H1 (cell line): ENCODE data around the gene FAM111A. TPM values are rescaled to one million over a fixed set of nuclear protein-coding genes. Genes with fewer than 3 reads are reported as not detected.

Experiments
- CTCF ChIA-PET: fragments of 300-600 bp; sonication (Branson Sonifier 250); formaldehyde crosslinking; loops from one replicate; lab custom pipeline; 2021; ENCODE audit not compliant: partially characterized antibody; lab: Charles Lee
- POLR2A ChIA-PET: fragments of 300-600 bp; sonication (Branson Sonifier 250); formaldehyde crosslinking; loops from one replicate; lab custom pipeline; 2021; ENCODE audit warnings: inconsistent platforms; ENCODE audit not compliant: partially characterized antibody; lab: Charles Lee
- DNase-seq, 2 experiments: peaks; one replicate each; pipeline versions ENCODE4 v3.0.0 to v3.0.0-alpha.2; 2010 to 2022; ENCODE audit warnings: low spot score in 2 of 2, low read depth in 1 of 2, mixed read lengths in 1 of 2
- FAIRE-seq: peaks from 2 replicates; lab custom pipeline; 2011; peaks lifted over from hg19 to GRCh38; lab: Jason Lieb, UNC
- H2AFZ ChIP-seq: 2 replicates; pipeline ENCODE4 v1.8.1; 2012; ENCODE audit warnings: low read length, inconsistent platforms
- H2AK5ac ChIP-seq: 2 replicates; pipeline ENCODE4 v1.6.1; 2013; ENCODE audit warnings: low read depth, low read length
- H2BK120ac ChIP-seq: replicated peaks from 2 replicates; pipeline ENCODE3; 2013; ENCODE audit warnings: low read depth, low read length, inconsistent platforms
- H2BK12ac ChIP-seq: 2 replicates; pipeline ENCODE4 v1.6.1; 2013; ENCODE audit warnings: low read depth, low read length
- H2BK15ac ChIP-seq: 2 replicates; pipeline ENCODE4 v1.6.1; 2013; ENCODE audit warnings: low read length
- H2BK20ac ChIP-seq: 2 replicates; pipeline ENCODE4 v1.6.1; 2013; ENCODE audit warnings: low read length
- H2BK5ac ChIP-seq: 2 replicates; pipeline ENCODE4 v1.6.1; 2013; ENCODE audit warnings: low read depth, low read length
- H3K14ac ChIP-seq: 2 replicates; pipeline ENCODE4 v1.6.1; 2013; ENCODE audit warnings: inconsistent platforms; ENCODE audit not compliant: insufficient read length
- H3K18ac ChIP-seq: 2 replicates; pipeline ENCODE4 v1.6.1; 2013; ENCODE audit warnings: low read length; ENCODE audit errors: extremely low read depth
- H3K23ac ChIP-seq: 2 replicates; pipeline ENCODE4 v1.6.1; 2013; ENCODE audit warnings: inconsistent platforms; ENCODE audit not compliant: insufficient read length
- H3K23me2 ChIP-seq: 2 replicates; pipeline ENCODE4 v1.6.1; 2013; ENCODE audit warnings: low read depth, low read length
- H3K27ac ChIP-seq: 2 replicates; pipeline ENCODE4 v1.6.1; 2011; ENCODE audit warnings: low read depth, low read length, inconsistent platforms
- H3K27me3 ChIP-seq, 4 experiments: replicated peaks in 1 of 4; 1 replicate in 1 of 4; 2 replicates in 3 of 4; pipeline versions ENCODE4 v1.6.1 to v1.8.1; 2011 to 2013; ENCODE audit warnings: low read length in 3 of 4, mild to moderate bottlenecking in 3 of 4, inconsistent platforms in 2 of 4, mixed read lengths in 2 of 4, moderate library complexity in 1 of 4; ENCODE audit not compliant: control insufficient read depth in 3 of 4, insufficient read depth in 3 of 4; ENCODE audit errors: extremely low read depth in 1 of 4
- H3K36me3 ChIP-seq, 4 experiments: 2 replicates each; pipeline versions ENCODE4 v1.6.1 to v1.8.1; 2011 to 2013; ENCODE audit warnings: mild to moderate bottlenecking in 4 of 4, low read length in 3 of 4, moderate library complexity in 2 of 4, control low read depth in 1 of 4, inconsistent platforms in 1 of 4; ENCODE audit not compliant: insufficient read depth in 4 of 4, control insufficient read depth in 2 of 4
- H3K4ac ChIP-seq: replicated peaks from 2 replicates; pipeline ENCODE3; 2013; ENCODE audit warnings: low read length, low read depth, mixed read lengths, inconsistent platforms; ENCODE audit not compliant: insufficient read length
- H3K4me1 ChIP-seq, 4 experiments: replicated peaks in 1 of 4; 1 replicate in 1 of 4; 2 replicates in 3 of 4; pipeline versions ENCODE4 v1.6.1 to v1.8.1; 2011 to 2013; ENCODE audit warnings: low read length in 3 of 4, inconsistent platforms in 2 of 4, mixed read lengths in 1 of 4; ENCODE audit not compliant: insufficient read depth in 4 of 4, control insufficient read depth in 3 of 4
- H3K4me2 ChIP-seq, 2 experiments: 2 replicates each; pipeline versions ENCODE4 v1.6.1 to v1.8.1; 2011 to 2013; ENCODE audit warnings: low read depth in 2 of 2, low read length in 2 of 2, control low read depth in 1 of 2, inconsistent platforms in 1 of 2, mild to moderate bottlenecking in 1 of 2; ENCODE audit not compliant: insufficient read depth in 1 of 2
- H3K4me3 ChIP-seq, 4 experiments: fragments of 200-600, 300-600 bp in 1 of 4; sonication (generic), shearing (Covaris generic), sonication (Bioruptor Twin) in 1 of 4; 2 replicates each; pipeline versions ENCODE4 v1.5.1 to v1.8.1; 2011 to 2016; ENCODE audit warnings: low read length in 4 of 4, low read depth in 3 of 4, control low read depth in 2 of 4, inconsistent platforms in 2 of 4, mild to moderate bottlenecking in 2 of 4, mixed read lengths in 1 of 4, moderate library complexity in 1 of 4; ENCODE audit not compliant: insufficient read depth in 2 of 4; ENCODE audit errors: extremely low read depth in 1 of 4
- H3K56ac ChIP-seq: replicated peaks from 2 replicates; pipeline ENCODE3; 2013; ENCODE audit warnings: low read depth, mild to moderate bottlenecking, mixed read lengths, low read length, inconsistent platforms; ENCODE audit not compliant: insufficient read length
- H3K79me1 ChIP-seq: 2 replicates; pipeline ENCODE4 v1.6.1; 2013; ENCODE audit warnings: low read depth, low read length, control low read depth
- H3K79me2 ChIP-seq, 2 experiments: 2 replicates each; pipeline versions ENCODE4 v1.6.1 to v1.8.1; 2012 to 2013; ENCODE audit warnings: low read length in 2 of 2, mild to moderate bottlenecking in 2 of 2, inconsistent platforms in 1 of 2; ENCODE audit not compliant: insufficient read depth in 2 of 2, control insufficient read depth in 1 of 2
- H3K9ac ChIP-seq, 4 experiments: replicated peaks in 1 of 4; 1 replicate in 1 of 4; 2 replicates in 3 of 4; pipeline versions ENCODE4 v1.6.1 to v1.8.1; 2011 to 2013; ENCODE audit warnings: low read depth in 3 of 4, low read length in 3 of 4, control low read depth in 2 of 4, mild to moderate bottlenecking in 2 of 4, moderate library complexity in 2 of 4, inconsistent platforms in 1 of 4; ENCODE audit errors: extremely low read depth in 1 of 4
- H3K9me3 ChIP-seq, 2 experiments: 2 replicates each; pipeline versions ENCODE4 v1.6.1 to v1.8.1; 2012 to 2013; ENCODE audit warnings: mild to moderate bottlenecking in 2 of 2, moderate library complexity in 2 of 2, control low read depth in 1 of 2, inconsistent platforms in 1 of 2, low read depth in 1 of 2, low read length in 1 of 2, mixed read lengths in 1 of 2; ENCODE audit not compliant: insufficient read depth in 2 of 2
- H4K20me1 ChIP-seq, 2 experiments: replicated peaks in 1 of 2; 2 replicates each; pipeline versions ENCODE3 to v1.8.1; 2011 to 2013; ENCODE audit warnings: inconsistent platforms in 2 of 2, low read length in 2 of 2, mild to moderate bottlenecking in 1 of 2; ENCODE audit not compliant: insufficient read depth in 2 of 2, control insufficient read depth in 1 of 2
- H4K5ac ChIP-seq: 2 replicates; pipeline ENCODE4 v1.6.1; 2013; ENCODE audit warnings: low read length, low read depth, mixed read lengths, inconsistent platforms; ENCODE audit not compliant: insufficient read length
- H4K8ac ChIP-seq: 2 replicates; pipeline ENCODE4 v1.8.0; 2013; ENCODE audit warnings: mild to moderate bottlenecking, moderate library complexity, low read length, inconsistent platforms; ENCODE audit not compliant: insufficient read depth; ENCODE audit errors: extremely low read depth
- H4K91ac ChIP-seq: replicated peaks from 2 replicates; pipeline ENCODE3; 2013; ENCODE audit warnings: low read length, mixed read lengths, inconsistent platforms; ENCODE audit not compliant: insufficient read length
- CTCF ChIP-seq, 3 experiments: IDR thresholded peaks; 1 replicate in 2 of 3; 2 replicates in 1 of 3; pipeline versions ENCODE4 v1.5.1 to v1.6.1; 2011; ENCODE audit warnings: low read length in 3 of 3, mild to moderate bottlenecking in 3 of 3, inconsistent platforms in 2 of 3, low read depth in 1 of 3, moderate library complexity in 1 of 3; ENCODE audit not compliant: insufficient read depth in 1 of 3; ENCODE audit errors: control extremely low read depth in 1 of 3
- HDAC2 ChIP-seq, 2 experiments: fragments of 300-600 bp in 1 of 2; sonication (generic) in 1 of 2; IDR thresholded peaks; 2 replicates each; pipeline ENCODE4 v1.6.1; 2011 to 2012; ENCODE audit warnings: low read depth in 2 of 2, low read length in 2 of 2, mild to moderate bottlenecking in 2 of 2, moderate library complexity in 2 of 2, borderline replicate concordance in 1 of 2, inconsistent platforms in 1 of 2
- KDM1A ChIP-seq: fragments of 200-600, 300-600 bp; sonication (generic); IDR thresholded peaks from 2 replicates; pipeline ENCODE4 v1.7.1; 2016; ENCODE audit warnings: mild to moderate bottlenecking, low read length, borderline replicate concordance
- SP1 ChIP-seq: IDR thresholded peaks from 2 replicates; pipeline ENCODE4 v1.6.1; 2011; ENCODE audit warnings: low read depth, low read length
- WGBS, 2 experiments: shearing (Covaris generic) in 1 of 2; methylation state at CpG; one replicate each; pipeline versions ENCODE4 v1.1.6 to v1.1.7; 2013 to 2015; ENCODE audit warnings: low lambda C conversion rate in 2 of 2, mixed read lengths in 2 of 2, inconsistent platforms in 1 of 2, low coverage in 1 of 2, missing lambda C conversion rate in 1 of 2; ENCODE audit not compliant: insufficient replicate concordance in 2 of 2, insufficient coverage in 1 of 2, insufficient read length in 1 of 2; ENCODE audit errors: extremely low coverage in 1 of 2, missing lambda C conversion rate in 1 of 2; 5-methylcytosine and 5-hydroxymethylcytosine counted together
- polyA plus RNA-seq, 7 experiments: library from polyadenylated mRNA; depleted of rRNA in 3 of 7; stranded (reverse) in 5 of 7; unstranded in 2 of 7; fragments of >200 nt in 5 of 7; fragments of 200-250 nt in 2 of 7; gene quantifications; 1 replicate in 5 of 7; 2 replicates in 1 of 7; 4 replicates in 1 of 7; pipeline versions ENCODE4 v1.2.1 to v1.2.3, GENCODE V29; 2011 to 2013; ENCODE audit warnings: missing spikeins in 2 of 7, mixed read lengths in 2 of 7
- total RNA-seq: library from RNA; stranded (reverse); fragmentation: NEBNext Ultra II Directional; extraction: Animal tissue kit (Norgen Biotek cat#: 25700); gene quantifications from 2 replicates; pipeline ENCODE4 v1.2.1, GENCODE V29; 2021

The FAM111A gene
- total and polyA plus RNA-seq, 2 of the 8 experiments (the other 6 are each of a cell fraction or from before 2014, with no cell fraction given): 10.2 to 29.9 TPM

- Histone ChIP-seq H3K9ac (no peak overlapping the region), H2BK15ac (no peak overlapping the region), H3K23me2 (no peaks in the 10 kb centered on the region), H4K20me1 (peaks cover 2 to 3% of the 10 kb centered on the region in 2 experiments), H4K8ac (no peak overlapping the region), H4K5ac (no peak overlapping the region), H3K36me3 (peaks cover 0 to 23% (median 9%) of the 10 kb centered on the region in 4 experiments; a peak in 5 of 8 replicates), H3K79me1 (peaks cover 6% of the 10 kb centered on the region; the same call in 1 of the 2 replicates), H3K23ac (no peak overlapping the region), H3K4ac (no peak overlapping the region), H2BK20ac (no peak overlapping the region), H3K4me3 (no peak overlapping the region), H3K14ac (no peak overlapping the region), H2BK5ac (no peak overlapping the region), H3K9me3 (no peaks in the 10 kb centered on the region), H2AK5ac (no peak overlapping the region), H2BK12ac (no peak overlapping the region), H3K56ac (no peak overlapping the region), H3K27me3 (no peaks in the 10 kb centered on the region), H2BK120ac (no peak overlapping the region), H4K91ac (no peak overlapping the region), H3K4me1 (peaks cover 0 to 4% (median under 1%) of the 10 kb centered on the region in 4 experiments; a peak in 3 of 7 replicates), H3K27ac (no peak overlapping the region), H3K79me2 (0 out of 4 replicates have a peak, but pooled peaks cover 0 to 8% of the 10 kb centered on the region in 2 experiments), H3K4me2 (no peak overlapping the region), H3K18ac (no peak overlapping the region), H2AFZ (no peak overlapping the region)
- no peak for DNase-seq
- ChIA-PET POLR2A (interaction anchor here (1.3 to 9.4 kb wide), 2 partner anchors 12 to 21 kb away, joined by 3 to 79 read pairs; partner anchors contain the start of gene DTX4), CTCF (interaction anchor here (0.5 to 9.5 kb wide), 30 partner anchors 8 to 1722 kb away, joined by 3 to 201 read pairs (median 5); partner anchors contain the start of genes DTX4, GLYATL1, MPEG1 and OR5A1)
- FAIRE-seq: no peak
- no peak for TF ChIP-seq CTCF (IDR thresholded peaks at IDR 0.05; ENCODE audit: control extremely low read depth in 1 of 3, insufficient read depth in 1 of 3, low read depth in 1 of 3, low read length in 3 of 3)
- TF ChIP-seq SP1: no peak
- TF ChIP-seq KDM1A: no peak
- no peak for TF ChIP-seq HDAC2 (IDR thresholded peaks at IDR 0.05; ENCODE audit: borderline replicate concordance in 1 of 2, low read depth in 2 of 2, low read length in 2 of 2)
- WGBS, 2 experiments: 91% methylated on average over 5 of the region's 5 CpGs; no CpG with 5 or more reads in 1 of the 2 experiments
Measured at GRCh38 chr11:59185386-59185945, 42.8 kb downstream of the FAM111A start.
